ENCODE results near the gene UGDH. TPM values are rescaled to one million over a fixed set of nuclear protein-coding genes. Genes with fewer than 3 reads are reported as not detected.

Gene UGDH
- polyA plus RNA-seq, 1 donor from 2014 or later, result 21.1 TPM

- Histone ChIP-seq H4K20me1 (ENCODE audit: insufficient read depth) (no peaks in the 10 kb centered on the region), H3K9me3 (ENCODE audit: low read length) (no peaks in the 10 kb centered on the region), H3K36me3 (ENCODE audit: insufficient read depth, low read length) (no peaks in the 10 kb centered on the region), H3K4me3 (ENCODE audit: low read length) (no peak overlapping the region), H3K9me2 (ENCODE audit: insufficient read depth, low read length) (no peaks in the 10 kb centered on the region), H3K79me2 (replicated peaks; ENCODE audit: insufficient read depth, low read length) (no peaks in the 10 kb centered on the region), H3K9ac (ENCODE audit: low read length) (no peak overlapping the region), H3K27ac (ENCODE audit: low read length) (no peak overlapping the region), H2AFZ (ENCODE audit: low read depth, low read length) (no peak overlapping the region), H3K27me3 (ENCODE audit: insufficient read depth, low read depth, low read length) (no peaks in the 10 kb centered on the region), H3F3A (ENCODE audit: insufficient read depth, low read length, poor library complexity, severe bottlenecking) (no peaks in the 10 kb centered on the region), H3K4me2 (ENCODE audit: low read length) (no peak overlapping the region)
- TF ChIP-seq RAD21 (conservative IDR thresholded peaks at IDR 0.05) (no peak), TAF1 (IDR thresholded peaks at IDR 0.05; ENCODE audit: low read depth) (no peak), SMC3 (conservative IDR thresholded peaks at IDR 0.05; ENCODE audit: poor library complexity) (no peak), EP300 (conservative IDR thresholded peaks at IDR 0.05; ENCODE audit: poor library complexity, severe bottlenecking) (no peak), REST (IDR thresholded peaks at IDR 0.05; ENCODE audit: borderline replicate concordance) (no peak), CTCF (IDR thresholded peaks at IDR 0.05; ENCODE audit: poor library complexity, severe bottlenecking) (no peak), EZH2 (IDR thresholded peaks at IDR 0.05; ENCODE audit: borderline replicate concordance, insufficient read depth, low read length, poor library complexity, severe bottlenecking) (no peak), MXI1 (conservative IDR thresholded peaks at IDR 0.05; ENCODE audit: poor library complexity, severe bottlenecking) (no peak), POLR2AphosphoS5 (IDR thresholded peaks at IDR 0.05) (no peak)
Observed at GRCh38 chr4:39472396-39472795, 54.8 kb downstream of the UGDH start.

- Histone ChIP-seq H3K9ac (ENCODE audit: low read length) (no peak overlapping the region), H3K4me3 (ENCODE audit: low read length) (no peak overlapping the region), H4K20me1 (ENCODE audit: insufficient read depth) (no peaks in the 10 kb centered on the region), H3K9me3 (ENCODE audit: low read length) (no peaks in the 10 kb centered on the region), H3F3A (ENCODE audit: insufficient read depth, low read length, poor library complexity, severe bottlenecking) (no peaks in the 10 kb centered on the region), H3K27me3 (ENCODE audit: insufficient read depth, low read depth, low read length) (no peaks in the 10 kb centered on the region), H3K79me2 (replicated peaks; ENCODE audit: insufficient read depth, low read length) (no peaks in the 10 kb centered on the region), H2AFZ (ENCODE audit: low read depth, low read length) (no peak overlapping the region), H3K4me2 (ENCODE audit: low read length) (no peak overlapping the region), H3K27ac (ENCODE audit: low read length) (no peak overlapping the region), H3K9me2 (ENCODE audit: insufficient read depth, low read length) (no peaks in the 10 kb centered on the region), H3K36me3 (ENCODE audit: insufficient read depth, low read length) (no peaks in the 10 kb centered on the region)
- no peak for TF ChIP-seq SMC3 (conservative IDR thresholded peaks at IDR 0.05; ENCODE audit: poor library complexity)
- no peak for TF ChIP-seq RAD21 (conservative IDR thresholded peaks at IDR 0.05)
- TF ChIP-seq MXI1 (conservative IDR thresholded peaks at IDR 0.05; ENCODE audit: poor library complexity, severe bottlenecking), result no peak
- no peak for TF ChIP-seq EP300 (conservative IDR thresholded peaks at IDR 0.05; ENCODE audit: poor library complexity, severe bottlenecking)
- TF ChIP-seq REST (IDR thresholded peaks at IDR 0.05; ENCODE audit: borderline replicate concordance), result no peak
- no peak for TF ChIP-seq POLR2AphosphoS5 (IDR thresholded peaks at IDR 0.05)
- no peak for TF ChIP-seq TAF1 (IDR thresholded peaks at IDR 0.05; ENCODE audit: low read depth)
- TF ChIP-seq CTCF (IDR thresholded peaks at IDR 0.05; ENCODE audit: poor library complexity, severe bottlenecking), result no peak
- TF ChIP-seq EZH2 (IDR thresholded peaks at IDR 0.05; ENCODE audit: borderline replicate concordance, insufficient read depth, low read length, poor library complexity, severe bottlenecking), result no peak
Observed at GRCh38 chr4:39470402-39470801, 56.8 kb downstream of the UGDH start.

Measured in neural cell (in vitro differentiated cells).